ENCODE measurements around the gene ARID1B. TPM values are rescaled to one million over a fixed set of nuclear protein-coding genes. Genes with fewer than 3 reads are reported as not detected.

ARID1B gene
- total and polyA plus RNA-seq, 2 of the 4 experiments (the other 2 are of a cell fraction): 14.5 to 20.1 TPM

GRCh38 chr6:157093536-157093935 lies 316.4 kb downstream of the ARID1B start:
- H3K14ac ChIP-seq (replicated peaks; ENCODE audit: low read depth, low read length): no peak overlapping the region
- no peak overlapping the region for H3K18ac ChIP-seq (ENCODE audit: low read depth, low read length)
- CTCF ChIA-PET: no interaction called here
- no peaks in the 10 kb centered on the region for H3K27me3 ChIP-seq (ENCODE audit: control insufficient read depth, insufficient read depth, low read length)
- H3K4me1 ChIP-seq (ENCODE audit: control insufficient read depth, insufficient read depth, low read length): peaks cover 5% of the 10 kb centered on the region
- H2AFZ ChIP-seq (replicated peaks; ENCODE audit: low read length, poor library complexity): no peak overlapping the region
- POLR2A ChIA-PET (ENCODE audit: unreplicated experiment): no interaction called here
- no peak overlapping the region for H3K27ac ChIP-seq (ENCODE audit: insufficient read depth, low read length)
- H3K23ac ChIP-seq (ENCODE audit: low read depth, low read length): no peak overlapping the region
- no peak overlapping the region for H3K4me3 ChIP-seq (ENCODE audit: insufficient read depth, low read depth, low read length)
- no peaks in the 10 kb centered on the region; the same call in 1 of the 2 replicates for H4K20me1 ChIP-seq (ENCODE audit: insufficient read depth, low read length)
- no peak overlapping the region for H2BK15ac ChIP-seq (ENCODE audit: low read depth, low read length)
- no CpG with 5 or more reads among the region's 3 CpGs for WGBS, 2 experiments (ENCODE audit: extremely low coverage in 2 of 2, insufficient read length in 1 of 2)
- H4K8ac ChIP-seq (ENCODE audit: low read depth in 2 of 2, low read length in 2 of 2): no peak overlapping the region
- in situ Hi-C loops (cut with MboI; ENCODE audit: low sequenced_read_pairs): no loop called here
- DNase-seq (no peak), ATAC-seq (ENCODE audit: low read depth) (no peak)
- no peaks in the 10 kb centered on the region for H3K9me3 ChIP-seq (ENCODE audit: control insufficient read depth, insufficient read depth, low read length)
- no TSS peak for BruUV-seq (replicated peaks)
- H2BK120ac ChIP-seq (ENCODE audit: low read depth, low read length): no peak overlapping the region
- no peak overlapping the region for H2AK5ac ChIP-seq (ENCODE audit: low read depth, low read length)
- dilution Hi-C loops (cut with HindIII; ENCODE audit: low sequenced_read_pairs, unreplicated experiment): no loop called here
- H3K4ac ChIP-seq (ENCODE audit: low read depth, low read length): no peak overlapping the region
- no peak overlapping the region for H3K9ac ChIP-seq (ENCODE audit: low read depth, low read length)
- no peak overlapping the region for H4K5ac ChIP-seq (ENCODE audit: low read depth, low read length)
- no peak overlapping the region for H2AK9ac ChIP-seq (replicated peaks; ENCODE audit: low read depth, low read length, poor library complexity)
- intact Hi-C loops (cut with micrococcal nuclease): loop anchor here (5.0 kb wide), 1 partner anchor 46 kb away; no protein-coding TSS in a partner anchor
- H4K91ac ChIP-seq (ENCODE audit: insufficient read depth, low read depth, low read length): no peak overlapping the region
- no peak overlapping the region for H3K4me2 ChIP-seq (ENCODE audit: low read depth, low read length)
- peaks cover 20% of the 10 kb centered on the region for H3K9me1 ChIP-seq (ENCODE audit: insufficient read depth, low read length)
- H3K56ac ChIP-seq (ENCODE audit: extremely low read depth, insufficient read depth, low read length): no peak overlapping the region
- TF ChIP-seq RAD21 (IDR thresholded peaks at IDR 0.05; ENCODE audit: low read length): no peak
- TF ChIP-seq CEBPB (IDR thresholded peaks at IDR 0.05; ENCODE audit: low read depth, low read length): no peak
- no peak for TF ChIP-seq ELK1 (IDR thresholded peaks at IDR 0.05; ENCODE audit: borderline replicate concordance, low read depth, low read length)
- TF ChIP-seq CHD1 (IDR thresholded peaks at IDR 0.05; ENCODE audit: low read depth, low read length): no peak
- H3K79me1 ChIP-seq (ENCODE audit: low read depth in 1 of 2, low read length in 2 of 2): peaks cover 25 to 61% of the 10 kb centered on the region in 2 experiments
- 0 out of 2 replicates have a peak, but pooled peaks cover 6% of the 10 kb centered on the region for H3K36me3 ChIP-seq (ENCODE audit: control insufficient read depth, insufficient read depth, low read length)
- no peak overlapping the region for H2BK20ac ChIP-seq (ENCODE audit: low read depth, low read length)
- no peak overlapping the region for H2BK5ac ChIP-seq (ENCODE audit: low read depth, low read length, poor library complexity, severe bottlenecking)

Measured in IMR-90 (cell line).